Measurements from ENCODE around the gene RPUSD3. TPM values are rescaled to one million over a fixed set of nuclear protein-coding genes. Genes with fewer than 3 reads are reported as not detected.
A peak's percentile ranks its signal among the peaks of the same experiment; 100 is the strongest.

The RPUSD3 gene
- 10 to 100 TPM; 49.8 to 49.9 TPM for total RNA-seq

- H3K9me3 Mint-ChIP-seq: no peaks in the 10 kb centered on the region
- peaks cover 16% of the 10 kb centered on the region for H3K36me3 Mint-ChIP-seq (ENCODE audit: low read depth)
- ChIA-PET POLR2A (no interaction called here), CTCF (interaction anchor here (0.8 to 1.7 kb wide), 4 partner anchors 9 to 89 kb away, joined by 3 to 6 read pairs (median 4); partner anchors contain the start of gene CRELD1)
- H3K4me3 Mint-ChIP-seq: peak within 1 kb of the TSS; percentile 98
- H3K4me1 Mint-ChIP-seq: peaks cover 29% of the 10 kb centered on the region
- peak within 1 kb of the TSS; percentile 89 for H3K27ac Mint-ChIP-seq
- DNase-seq: peak; percentile 96
- H3K27me3 Mint-ChIP-seq: no peaks in the 10 kb centered on the region
These were observed at the start of gene RPUSD3 for GRCh38 chr3:9843715-9844438. TSS of gene RPUSD3 (minus strand) at chr3:9844008. CDS start at chr3:9843990, 18 bp downstream.

GRCh38 chr3:9891072-9891622, 47.3 kb upstream of the RPUSD3 start:
- H3K27me3 Mint-ChIP-seq: no peaks in the 10 kb centered on the region
- no peaks in the 10 kb centered on the region for H3K9me3 Mint-ChIP-seq
- peak overlapping the region; percentile 99 for H3K4me3 Mint-ChIP-seq
- peak overlapping the region; percentile 98 for H3K27ac Mint-ChIP-seq
- CTCF ChIA-PET: interaction anchor here (0.5 to 1.4 kb wide), 7 partner anchors 21 to 545 kb away, joined by 3 to 6 read pairs (median 3); no protein-coding TSS in a partner anchor
- H3K4me1 Mint-ChIP-seq: peaks cover 43% of the 10 kb centered on the region
- POLR2A ChIA-PET: interaction anchor here (0.7 kb wide), 1 partner anchor 19 kb away, joined by 13 read pairs; no protein-coding TSS in a partner anchor
- no peak for DNase-seq
- H3K36me3 Mint-ChIP-seq (ENCODE audit: low read depth): peaks cover 35% of the 10 kb centered on the region

GRCh38 chr3:9890249-9891071, 46.7 kb upstream of the RPUSD3 start, which contains the start of gene JAGN1:
TSS of gene JAGN1 (plus strand) at chr3:9890610. CDS start at chr3:9890723, 113 bp downstream.
- H3K36me3 Mint-ChIP-seq (ENCODE audit: low read depth): peaks cover 35% of the 10 kb centered on the region
- POLR2A ChIA-PET: no interaction called here
- peak within 1 kb of the TSS; percentile 98 for H3K27ac Mint-ChIP-seq
- H3K27me3 Mint-ChIP-seq: no peaks in the 10 kb centered on the region
- CTCF ChIA-PET: interaction anchor here (0.6 to 1.4 kb wide), 9 partner anchors 20 to 546 kb away, joined by 3 to 6 read pairs (median 3); no protein-coding TSS in a partner anchor
- H3K4me3 Mint-ChIP-seq: peak within 1 kb of the TSS; percentile 99
- DNase-seq: peak; percentile 89
- H3K9me3 Mint-ChIP-seq: no peaks in the 10 kb centered on the region
- peaks cover 43% of the 10 kb centered on the region for H3K4me1 Mint-ChIP-seq

- H3K4me1 Mint-ChIP-seq: peaks cover 37% of the 10 kb centered on the region
- peaks cover 2% of the 10 kb centered on the region for H3K27me3 Mint-ChIP-seq
- H3K9me3 Mint-ChIP-seq: no peaks in the 10 kb centered on the region
- no peak for DNase-seq
- CTCF ChIA-PET: interaction anchor here (0.9 to 1.3 kb wide), 2 partner anchors 41 to 43 kb away, joined by 3 read pairs; no protein-coding TSS in a partner anchor
- H3K4me3 Mint-ChIP-seq: no peak overlapping the region
- peaks cover 28% of the 10 kb centered on the region for H3K36me3 Mint-ChIP-seq (ENCODE audit: low read depth)
- POLR2A ChIA-PET: interaction anchor here (0.5 kb wide), 1 partner anchor 44 kb away, joined by 3 read pairs; no protein-coding TSS in a partner anchor
- peak overlapping the region; percentile 98 for H3K27ac Mint-ChIP-seq
These were observed 45.6 kb upstream of the RPUSD3 start for GRCh38 chr3:9889405-9889804.

- Mint-ChIP-seq H3K27me3 (peaks cover 2% of the 10 kb centered on the region), H3K4me1 (peaks cover 30% of the 10 kb centered on the region), H3K4me3 (no peak overlapping the region), H3K9me3 (no peaks in the 10 kb centered on the region), H3K27ac (no peak overlapping the region), H3K36me3 (ENCODE audit: low read depth) (peaks cover 21% of the 10 kb centered on the region)
- ChIA-PET POLR2A (no interaction called here), CTCF (no interaction called here)
- DNase-seq: no peak
These were observed 44.7 kb upstream of the RPUSD3 start for GRCh38 chr3:9888540-9888939.

- no peak overlapping the region for H3K4me3 Mint-ChIP-seq
- POLR2A ChIA-PET: no interaction called here
- H3K27ac Mint-ChIP-seq: no peak overlapping the region
- no peaks in the 10 kb centered on the region for H3K9me3 Mint-ChIP-seq
- CTCF ChIA-PET: no interaction called here
- H3K4me1 Mint-ChIP-seq: peaks cover 22% of the 10 kb centered on the region
- H3K36me3 Mint-ChIP-seq (ENCODE audit: low read depth): peaks cover 12% of the 10 kb centered on the region
- no peak for DNase-seq
- peaks cover 2% of the 10 kb centered on the region for H3K27me3 Mint-ChIP-seq
These were observed 43.7 kb upstream of the RPUSD3 start for GRCh38 chr3:9887480-9887879.

- Mint-ChIP-seq H3K4me3 (no peak overlapping the region), H3K27ac (no peak overlapping the region), H3K9me3 (no peaks in the 10 kb centered on the region), H3K4me1 (peaks cover 16% of the 10 kb centered on the region), H3K27me3 (peaks cover 2% of the 10 kb centered on the region), H3K36me3 (ENCODE audit: low read depth) (peaks cover 5% of the 10 kb centered on the region)
- no peak for DNase-seq
- CTCF ChIA-PET: interaction anchor here (0.8 kb wide), 1 partner anchor 400 kb away, joined by 3 read pairs; no protein-coding TSS in a partner anchor
- POLR2A ChIA-PET: no interaction called here
These were observed 42.5 kb upstream of the RPUSD3 start for GRCh38 chr3:9886328-9886727.

GRCh38 chr3:9884555-9885165, 40.9 kb upstream of the RPUSD3 start:
- ChIA-PET POLR2A (no interaction called here), CTCF (interaction anchor here (0.6 to 1.4 kb wide), 4 partner anchors 10 to 310 kb away, joined by 3 read pairs; no protein-coding TSS in a partner anchor)
- H3K27ac Mint-ChIP-seq: no peak overlapping the region
- H3K36me3 Mint-ChIP-seq (ENCODE audit: low read depth): no peaks in the 10 kb centered on the region
- H3K4me3 Mint-ChIP-seq: no peak overlapping the region
- peaks cover 7% of the 10 kb centered on the region for H3K4me1 Mint-ChIP-seq
- H3K9me3 Mint-ChIP-seq: no peaks in the 10 kb centered on the region
- H3K27me3 Mint-ChIP-seq: peaks cover 2% of the 10 kb centered on the region
- DNase-seq: no peak

- Mint-ChIP-seq H3K9me3 (no peaks in the 10 kb centered on the region), H3K27ac (no peak overlapping the region), H3K27me3 (peaks cover 2% of the 10 kb centered on the region), H3K4me1 (peaks cover under 1% of the 10 kb centered on the region), H3K36me3 (ENCODE audit: low read depth) (no peaks in the 10 kb centered on the region), H3K4me3 (no peak overlapping the region)
- CTCF ChIA-PET: interaction anchor here (0.6 to 1.4 kb wide), 6 partner anchors 10 to 48 kb away, joined by 3 read pairs; partner anchors contain the start of gene IL17RE
- no peak for DNase-seq
- POLR2A ChIA-PET: no interaction called here
These were observed 40.1 kb upstream of the RPUSD3 start for GRCh38 chr3:9883706-9884554.

- Mint-ChIP-seq H3K27me3 (peaks cover 6% of the 10 kb centered on the region), H3K36me3 (ENCODE audit: low read depth) (no peaks in the 10 kb centered on the region), H3K4me3 (no peak overlapping the region), H3K9me3 (no peaks in the 10 kb centered on the region), H3K4me1 (no peaks in the 10 kb centered on the region), H3K27ac (no peak overlapping the region)
- no peak for DNase-seq
- POLR2A ChIA-PET: no interaction called here
- CTCF ChIA-PET: no interaction called here
These were observed 37.6 kb upstream of the RPUSD3 start for GRCh38 chr3:9881441-9881840.

- Mint-ChIP-seq H3K4me1 (no peaks in the 10 kb centered on the region), H3K4me3 (no peak within 1 kb of the TSS), H3K36me3 (ENCODE audit: low read depth) (no peaks in the 10 kb centered on the region), H3K27ac (no peak within 1 kb of the TSS), H3K9me3 (no peaks in the 10 kb centered on the region), H3K27me3 (peaks cover 6% of the 10 kb centered on the region)
- ChIA-PET POLR2A (interaction anchor here (0.7 kb wide), 1 partner anchor 22 kb away, joined by 3 read pairs; no protein-coding TSS in a partner anchor), CTCF (interaction anchor here (0.8 kb wide), 1 partner anchor 9 kb away, joined by 3 read pairs; no protein-coding TSS in a partner anchor)
- DNase-seq: no peak
These were observed 36.2 kb upstream of the RPUSD3 start, which contains the start of gene CIDEC for GRCh38 chr3:9879830-9880549. TSS of gene CIDEC (minus strand) at chr3:9880253. CDS start at chr3:9878486, 1,767 bp downstream.
